GM19099 (cell line): ENCODE results near the gene LURAP1L.

Source experiments
- POLR2A ChIP-seq: IDR thresholded peaks from 3 replicates; pipeline ENCODE4 v1.6.1; 2011; ENCODE audit warnings: low read depth; ENCODE audit not compliant: insufficient read length; ENCODE audit errors: extremely low read depth

The LURAP1L gene

GRCh38 chr9:12790883-12791282 lies 16.1 kb downstream of the LURAP1L start:
- TF ChIP-seq POLR2A = no peak

GRCh38 chr9:12794101-12794799 lies 19.4 kb downstream of the LURAP1L start:
- TF ChIP-seq POLR2A = no peak

GRCh38 chr9:12796601-12797000 lies 21.8 kb downstream of the LURAP1L start:
- no peak for TF ChIP-seq POLR2A

GRCh38 chr9:12797037-12797436 lies 22.2 kb downstream of the LURAP1L start:
- no peak for TF ChIP-seq POLR2A

- TF ChIP-seq POLR2A = no peak
These were observed 23.4 kb downstream of the LURAP1L start for GRCh38 chr9:12798066-12798770.

- no peak for TF ChIP-seq POLR2A
These were observed 26.4 kb downstream of the LURAP1L start for GRCh38 chr9:12801187-12801586.

GRCh38 chr9:12801663-12802062 lies 26.8 kb downstream of the LURAP1L start:
- no peak for TF ChIP-seq POLR2A

GRCh38 chr9:12802093-12802492 lies 27.3 kb downstream of the LURAP1L start:
- no peak for TF ChIP-seq POLR2A

- no peak for TF ChIP-seq POLR2A
These were observed 33.7 kb downstream of the LURAP1L start for GRCh38 chr9:12808569-12808968.

- no peak for TF ChIP-seq POLR2A
These were observed 34.9 kb downstream of the LURAP1L start for GRCh38 chr9:12809720-12810119.

- no peak for TF ChIP-seq POLR2A
These were observed 37.1 kb downstream of the LURAP1L start for GRCh38 chr9:12811935-12812334.

GRCh38 chr9:12812710-12813109 lies 37.9 kb downstream of the LURAP1L start:
- no peak for TF ChIP-seq POLR2A

- TF ChIP-seq POLR2A = no peak
These were observed 38.7 kb downstream of the LURAP1L start for GRCh38 chr9:12813533-12813932.

GRCh38 chr9:12813960-12814876 lies 39.4 kb downstream of the LURAP1L start:
- TF ChIP-seq POLR2A = no peak

GRCh38 chr9:12814877-12815237 lies 40.0 kb downstream of the LURAP1L start:
- no peak for TF ChIP-seq POLR2A

GRCh38 chr9:12815888-12816287 lies 41.1 kb downstream of the LURAP1L start:
- no peak for TF ChIP-seq POLR2A

GRCh38 chr9:12816656-12817101 lies 41.9 kb downstream of the LURAP1L start:
- TF ChIP-seq POLR2A = no peak
